T-helper 1 cell (primary cell): ENCODE results near the gene SRGAP1.
"Not testable (repeated sequence)": the region's sequence is repeated elsewhere in the genome, so short reads cannot be mapped to it uniquely, and the experiment has no call there.

Experiments used
- DNase-seq, 5 donors: peaks; one replicate each; pipeline ENCODE4 v3.0.0-alpha.2; 2012 to 2020

The SRGAP1 gene

GRCh38 chr12:64091186-64091585, 246.7 kb downstream of the SRGAP1 start:
- no peak for DNase-seq

DNA sequence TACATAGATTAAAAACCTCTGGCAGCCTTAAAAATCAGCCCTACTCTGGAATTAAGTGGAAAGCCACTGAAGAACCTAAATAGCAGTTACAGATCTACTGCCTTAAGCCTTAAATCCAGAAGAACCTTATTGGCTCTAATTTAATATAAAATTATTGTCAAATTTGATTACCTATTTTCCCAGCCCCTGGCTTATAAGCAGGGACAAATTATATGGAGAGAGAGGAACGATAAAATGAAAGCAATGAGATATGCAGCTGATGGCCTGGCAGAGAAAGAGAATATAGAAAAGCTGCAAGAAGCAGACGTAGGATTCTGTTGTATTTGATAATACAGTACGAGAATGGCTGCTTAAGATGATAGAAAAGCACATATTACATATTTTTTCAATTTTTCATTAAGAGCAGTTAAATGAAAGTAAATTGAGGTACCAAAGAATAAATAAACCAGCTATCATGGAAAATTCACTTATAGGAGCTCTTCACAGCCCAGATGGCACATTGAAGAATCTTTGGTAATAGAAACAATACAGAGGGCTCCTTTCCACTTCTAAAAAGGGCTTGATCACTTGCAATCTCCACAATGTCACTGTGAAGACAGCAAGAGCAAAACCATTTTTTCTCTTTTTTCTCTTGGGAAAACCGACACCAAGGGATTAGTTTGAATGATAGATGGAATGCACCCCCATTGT, 248.2 kb downstream of the SRGAP1 start:
- no peak for DNase-seq

DNA sequence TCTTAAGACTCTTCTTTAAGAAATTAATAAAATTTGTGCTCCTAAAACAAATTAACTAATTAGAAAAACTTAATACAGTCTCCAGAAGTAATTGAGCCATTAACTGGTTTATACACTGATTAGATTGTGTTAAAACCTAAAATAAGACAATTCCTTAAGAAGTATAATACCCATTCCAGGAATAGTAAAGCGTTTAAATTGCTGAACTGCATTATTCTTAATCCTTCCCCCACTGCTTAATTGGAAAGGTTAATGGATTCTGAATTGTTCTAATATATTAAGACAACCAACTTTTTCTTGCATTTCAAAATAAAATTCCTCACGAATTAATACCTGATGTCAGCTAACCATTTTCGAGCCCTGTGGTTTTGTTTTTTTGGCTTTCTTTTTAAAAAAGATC, 249.2 kb downstream of the SRGAP1 start:
- no peak for DNase-seq

GRCh38 chr12:64097366-64098105, 253.0 kb downstream of the SRGAP1 start:
- no peak for DNase-seq

- no peak for DNase-seq
Measured at GRCh38 chr12:64098709-64099354, 254.3 kb downstream of the SRGAP1 start.

DNA sequence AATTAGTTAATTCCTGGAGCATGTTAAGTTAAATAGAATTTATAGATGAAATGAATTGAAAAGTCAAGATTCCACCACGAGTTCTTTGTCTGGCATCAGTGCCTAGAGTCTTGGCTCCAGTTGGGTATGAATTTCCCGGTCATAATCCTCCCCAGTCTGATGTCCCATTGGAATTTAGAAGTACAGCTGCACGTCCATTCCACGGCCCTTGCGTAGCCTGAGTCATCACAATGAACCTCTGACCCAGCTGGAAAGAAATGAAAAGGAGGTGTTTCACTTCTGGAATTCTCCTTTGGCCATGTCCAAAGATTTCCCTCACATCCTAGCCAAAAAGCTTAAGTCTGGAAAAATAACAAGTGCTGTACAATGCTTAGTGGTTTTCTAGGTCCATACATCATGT, 254.9 kb downstream of the SRGAP1 start:
- no peak for DNase-seq

DNA sequence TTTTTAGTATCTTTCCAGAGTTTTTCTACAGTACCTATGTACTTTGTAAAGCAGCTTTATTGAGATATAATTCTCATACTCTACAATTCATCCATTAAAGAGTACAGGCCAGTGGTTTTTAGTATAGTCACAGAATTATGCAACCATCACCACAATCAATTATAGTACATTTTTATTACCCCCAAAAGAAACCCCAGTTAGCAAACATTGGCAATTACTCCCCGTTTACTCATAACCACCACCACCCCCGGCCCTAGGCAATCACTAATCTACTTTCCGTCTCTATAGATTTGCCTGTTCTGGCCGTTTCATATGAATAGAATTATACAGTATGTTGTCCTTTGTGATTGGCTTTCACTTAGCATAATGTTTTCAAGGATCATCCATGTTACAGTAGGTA, 257.8 kb downstream of the SRGAP1 start:
- no peak for DNase-seq

GRCh38 chr12:64103825-64104740, 259.6 kb downstream of the SRGAP1 start:
- DNase-seq: no peak

DNA sequence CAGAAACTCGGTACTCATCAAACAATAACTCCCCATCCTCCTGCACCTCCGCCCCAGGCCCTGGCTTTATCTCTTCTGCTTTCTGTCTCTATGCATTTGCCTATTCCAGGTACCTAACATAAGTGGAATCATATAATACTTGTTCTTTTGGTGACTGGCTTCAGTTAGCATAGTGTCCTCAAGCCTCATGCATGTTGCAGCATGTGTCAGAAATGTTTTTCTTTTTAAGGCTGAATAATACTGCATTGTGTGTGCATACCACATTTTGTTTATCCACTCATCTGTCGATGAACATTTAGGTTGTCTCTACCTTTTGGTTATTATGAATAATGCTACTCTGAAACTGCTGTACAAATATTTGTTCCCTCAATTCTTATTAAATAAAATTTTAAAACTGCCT, 260.5 kb downstream of the SRGAP1 start:
- no peak for DNase-seq

DNA sequence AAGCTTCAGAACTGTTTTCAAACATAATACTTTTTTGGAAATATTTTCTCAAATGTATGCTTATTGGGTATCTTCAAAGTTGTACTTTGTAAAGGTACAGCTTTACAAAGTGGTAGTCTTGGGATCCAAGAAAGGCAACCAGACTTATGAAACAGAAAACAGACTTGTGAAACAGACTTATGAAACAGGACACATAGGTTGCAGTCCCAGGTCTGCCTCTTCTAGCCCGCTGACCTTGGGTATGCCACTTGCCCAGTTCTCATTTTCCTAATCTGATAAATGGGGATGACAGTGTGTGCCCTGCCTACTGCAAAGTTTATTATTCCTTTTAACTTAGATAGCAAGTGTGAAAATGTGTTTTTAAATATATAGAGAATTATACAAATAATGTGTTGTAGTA, 263.3 kb downstream of the SRGAP1 start:
- DNase-seq: no peak

- DNase-seq: no peak
Measured at GRCh38 chr12:64109706-64110105, 265.2 kb downstream of the SRGAP1 start.

DNA sequence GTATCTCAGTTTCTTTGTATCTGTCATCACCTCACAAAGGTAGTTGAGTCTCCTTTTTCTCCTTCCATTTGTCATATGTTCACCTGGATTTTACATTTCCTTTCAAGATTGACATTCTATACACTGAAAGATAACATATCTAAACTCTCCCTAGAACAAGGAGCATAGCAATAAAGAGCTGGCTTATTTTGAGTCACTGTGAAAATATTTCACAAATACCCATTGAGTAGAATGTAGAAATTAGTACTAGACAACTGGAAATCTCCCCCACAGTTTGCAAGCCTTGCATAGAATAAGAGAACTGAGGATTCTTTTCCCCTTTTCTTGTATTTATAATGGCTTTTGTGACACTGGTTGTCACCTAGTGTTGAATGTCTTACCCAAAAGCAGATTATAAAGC, 266.4 kb downstream of the SRGAP1 start:
- no peak for DNase-seq

DNA sequence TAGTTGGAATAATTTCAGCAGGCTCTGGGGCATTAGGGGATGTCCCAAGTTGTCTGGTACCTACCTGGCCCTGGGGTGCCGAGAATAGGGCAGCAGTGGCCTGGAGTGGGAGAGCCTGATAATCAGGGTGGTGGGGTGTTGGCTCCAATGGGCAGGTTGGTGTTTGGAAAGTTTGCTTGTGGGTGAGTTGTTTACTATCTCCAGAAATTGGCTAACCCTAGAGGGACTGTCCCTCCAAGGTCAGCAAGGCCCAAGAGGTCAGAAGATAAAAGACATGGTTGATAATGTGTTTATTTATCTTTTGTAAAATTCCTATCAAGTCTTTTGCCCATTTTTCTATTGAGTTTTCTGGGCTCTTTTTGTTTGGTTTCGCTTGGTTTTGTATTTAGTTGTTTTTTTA, 272.5 kb downstream of the SRGAP1 start:
- DNase-seq: no peak

GRCh38 chr12:64120568-64120967, 276.1 kb downstream of the SRGAP1 start:
- no peak for DNase-seq

DNA sequence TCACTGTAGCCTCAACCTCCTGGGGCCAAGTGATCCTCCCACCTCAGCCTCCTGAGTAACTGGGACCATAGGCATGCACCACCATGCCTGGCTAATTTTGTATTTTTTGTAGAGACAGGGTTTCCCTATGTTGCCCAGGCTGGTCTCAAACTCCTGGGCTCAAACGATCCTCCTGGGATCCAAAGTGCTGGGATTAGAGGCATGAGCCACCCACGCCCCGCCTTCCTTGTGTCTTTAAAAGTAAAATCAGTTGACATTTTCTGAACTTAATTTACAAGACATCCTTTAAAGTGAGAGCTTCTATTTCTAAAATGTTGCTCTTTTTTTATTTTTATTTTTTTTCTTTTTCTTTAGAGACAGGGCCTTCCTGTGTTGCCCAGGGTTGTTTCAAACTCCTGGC, 276.6 kb downstream of the SRGAP1 start:
- DNase-seq: not testable (repeated sequence)

DNA sequence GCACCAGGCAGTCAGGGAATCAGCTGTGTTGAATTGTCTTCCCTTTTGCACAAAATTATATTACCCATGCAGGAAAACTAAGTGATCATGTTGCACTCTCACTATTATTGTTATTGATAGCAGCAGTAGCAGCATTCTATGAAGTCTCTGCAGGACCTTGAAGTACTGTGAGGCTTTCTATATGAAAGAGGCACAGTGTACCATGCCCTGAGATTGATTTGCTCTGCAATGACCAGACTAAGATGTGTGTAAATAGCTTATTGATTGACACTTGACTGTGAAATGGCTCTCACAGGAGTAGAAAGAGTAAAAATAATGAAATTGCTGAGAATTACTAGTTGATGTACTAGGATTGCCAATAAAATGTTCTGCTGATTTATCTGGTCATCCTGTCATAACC, 277.7 kb downstream of the SRGAP1 start:
- no peak for DNase-seq

DNA sequence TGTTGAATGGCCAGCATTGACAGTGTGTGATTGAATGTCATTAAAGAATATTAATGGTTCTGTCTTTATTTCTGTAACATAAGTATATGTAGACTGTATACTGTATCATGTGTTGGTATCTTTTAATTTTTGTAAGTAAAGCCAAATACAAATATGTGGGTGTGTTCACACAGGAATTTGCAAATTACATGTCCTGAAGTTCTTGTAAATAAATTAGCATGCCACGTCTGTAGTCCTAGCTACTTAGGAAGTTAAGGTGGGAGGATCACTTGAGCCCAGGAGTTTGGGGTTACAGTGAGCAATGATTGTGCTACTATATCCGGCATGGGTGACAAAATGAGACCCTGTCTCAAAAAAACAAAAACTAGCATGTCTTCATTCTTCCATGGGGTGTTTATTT, 278.5 kb downstream of the SRGAP1 start:
- DNase-seq: no peak

DNA sequence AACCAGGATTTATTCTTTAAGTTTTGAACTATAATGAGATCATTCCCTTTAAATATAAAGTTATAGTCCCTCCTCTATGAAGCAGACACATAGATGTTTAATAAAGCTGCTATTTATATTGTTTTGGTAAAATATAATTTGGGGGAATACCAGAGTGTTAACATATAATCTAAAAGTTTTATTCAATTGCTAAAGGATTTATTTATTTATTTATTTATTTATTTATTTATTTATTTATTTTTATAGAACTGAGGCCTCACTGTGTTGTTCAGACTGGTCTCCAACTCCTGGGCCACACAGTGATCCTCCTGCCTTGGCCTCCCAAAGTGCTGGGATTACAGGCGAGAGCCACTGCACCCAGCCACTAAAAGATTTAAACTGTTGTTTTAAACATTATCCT, 278.9 kb downstream of the SRGAP1 start:
- DNase-seq: no peak

GRCh38 chr12:64124511-64125197, 280.2 kb downstream of the SRGAP1 start:
- DNase-seq: no peak

DNA sequence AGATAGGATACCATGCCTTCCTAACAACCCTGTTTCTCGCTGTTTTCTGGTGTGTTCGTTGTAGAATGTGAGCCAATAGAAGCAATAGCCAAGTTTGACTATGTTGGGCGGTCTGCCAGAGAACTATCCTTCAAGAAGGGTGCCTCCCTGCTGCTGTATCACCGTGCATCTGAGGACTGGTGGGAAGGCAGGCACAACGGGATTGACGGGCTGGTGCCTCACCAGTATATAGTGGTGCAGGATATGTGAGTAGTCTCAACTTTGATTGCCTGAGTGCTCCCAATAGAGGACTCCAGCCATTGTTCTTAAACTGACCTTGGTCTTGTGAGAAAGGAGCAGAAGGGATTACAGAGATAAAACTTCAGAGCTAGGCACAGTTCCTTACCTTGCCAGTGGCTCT, 281.4 kb downstream of the SRGAP1 start:
- DNase-seq: no peak

DNA sequence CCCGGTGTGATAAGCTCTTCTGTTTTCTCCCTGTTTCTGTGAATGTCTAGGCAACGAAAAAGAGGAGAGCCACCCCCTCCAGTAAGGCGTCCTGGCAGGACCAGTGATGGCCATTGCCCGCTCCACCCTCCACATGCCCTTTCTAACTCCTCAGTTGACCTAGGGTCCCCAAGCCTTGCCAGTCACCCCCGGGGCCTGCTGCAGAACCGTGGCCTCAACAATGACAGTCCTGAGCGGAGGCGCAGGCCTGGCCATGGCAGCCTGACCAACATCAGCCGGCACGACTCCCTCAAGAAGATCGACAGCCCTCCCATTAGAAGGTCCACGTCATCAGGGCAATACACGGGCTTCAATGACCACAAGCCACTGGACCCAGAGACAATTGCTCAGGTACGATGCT, 283.3 kb downstream of the SRGAP1 start:
- no peak for DNase-seq

DNA sequence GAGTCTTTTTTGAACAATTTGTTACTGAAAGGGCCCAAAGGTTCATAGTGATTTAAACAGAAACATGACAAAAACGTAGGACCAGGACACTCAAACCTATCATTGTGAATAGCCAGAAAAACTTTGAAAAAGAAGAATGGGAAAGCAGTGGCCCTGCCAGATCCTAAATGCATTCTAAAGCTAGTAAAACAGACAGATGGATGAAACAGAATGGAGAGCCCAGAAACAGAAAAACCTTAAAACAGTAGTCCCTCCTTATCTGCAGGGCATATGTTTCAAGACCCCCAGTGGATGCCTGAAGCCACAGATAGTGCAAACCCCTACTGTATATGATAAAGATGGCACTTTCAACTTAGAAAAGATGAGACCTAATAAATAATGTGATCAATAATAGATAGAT, 283.9 kb downstream of the SRGAP1 start:
- DNase-seq: no peak
